ENCODE data around the gene DGKD.

DGKD gene

GRCh38 chr2:233400341-233400740 is 46.0 kb downstream of the DGKD start:
- peaks cover 74% of the 10 kb centered on the region for H3K4me1 Mint-ChIP-seq
- no peaks in the 10 kb centered on the region for H3K27me3 Mint-ChIP-seq
- peaks cover 34% of the 10 kb centered on the region for H3K36me3 Mint-ChIP-seq (ENCODE audit: low read depth)
- peak overlapping the region; percentile 92 for H3K27ac Mint-ChIP-seq
- no peak for DNase-seq
- peak overlapping the region; percentile 58 for H3K4me3 Mint-ChIP-seq
- no peaks in the 10 kb centered on the region for H3K9me3 Mint-ChIP-seq
- no peak for ATAC-seq

- no peaks in the 10 kb centered on the region for H3K27me3 Mint-ChIP-seq
- no peaks in the 10 kb centered on the region for H3K9me3 Mint-ChIP-seq
- peaks cover 32% of the 10 kb centered on the region for H3K36me3 Mint-ChIP-seq (ENCODE audit: low read depth)
- peaks cover 70% of the 10 kb centered on the region for H3K4me1 Mint-ChIP-seq
- H3K27ac Mint-ChIP-seq = peak overlapping the region; percentile 92
- peak overlapping the region; percentile 49 for H3K4me3 Mint-ChIP-seq
- ATAC-seq (peak; percentile 25), DNase-seq (no peak)
Measured at GRCh38 chr2:233400961-233401360, 46.7 kb downstream of the DGKD start.

GRCh38 chr2:233402346-233402745 is 48.1 kb downstream of the DGKD start:
- peak; percentile 43 for ATAC-seq
- peaks cover 38% of the 10 kb centered on the region for H3K36me3 Mint-ChIP-seq (ENCODE audit: low read depth)
- H3K9me3 Mint-ChIP-seq = no peaks in the 10 kb centered on the region
- DNase-seq = no peak
- no peak overlapping the region for H3K4me3 Mint-ChIP-seq
- no peaks in the 10 kb centered on the region for H3K27me3 Mint-ChIP-seq
- H3K27ac Mint-ChIP-seq = peak overlapping the region; percentile 47
- peaks cover 73% of the 10 kb centered on the region for H3K4me1 Mint-ChIP-seq

- H3K4me3 Mint-ChIP-seq = no peak overlapping the region
- no peak for ATAC-seq
- no peaks in the 10 kb centered on the region for H3K9me3 Mint-ChIP-seq
- DNase-seq = no peak
- H3K27me3 Mint-ChIP-seq = no peaks in the 10 kb centered on the region
- H3K27ac Mint-ChIP-seq = peak overlapping the region; percentile 47
- H3K4me1 Mint-ChIP-seq = peaks cover 74% of the 10 kb centered on the region
- H3K36me3 Mint-ChIP-seq (ENCODE audit: low read depth) = peaks cover 38% of the 10 kb centered on the region
Measured at GRCh38 chr2:233402789-233403188, 48.5 kb downstream of the DGKD start.

GRCh38 chr2:233404222-233404621 is 49.9 kb downstream of the DGKD start:
- H3K4me1 Mint-ChIP-seq = peaks cover 78% of the 10 kb centered on the region
- H3K36me3 Mint-ChIP-seq (ENCODE audit: low read depth) = peaks cover 40% of the 10 kb centered on the region
- H3K9me3 Mint-ChIP-seq = no peaks in the 10 kb centered on the region
- H3K4me3 Mint-ChIP-seq = no peak overlapping the region
- H3K27me3 Mint-ChIP-seq = no peaks in the 10 kb centered on the region
- peak; percentile 56 for ATAC-seq
- peak overlapping the region; percentile 50 for H3K27ac Mint-ChIP-seq
- DNase-seq = peak; percentile 62

GRCh38 chr2:233406865-233407264 is 52.6 kb downstream of the DGKD start:
- ATAC-seq = no peak
- H3K9me3 Mint-ChIP-seq = peaks cover 14% of the 10 kb centered on the region
- H3K36me3 Mint-ChIP-seq (ENCODE audit: low read depth) = peaks cover 51% of the 10 kb centered on the region
- H3K27me3 Mint-ChIP-seq = no peaks in the 10 kb centered on the region
- DNase-seq = no peak
- peaks cover 78% of the 10 kb centered on the region for H3K4me1 Mint-ChIP-seq
- no peak overlapping the region for H3K27ac Mint-ChIP-seq
- H3K4me3 Mint-ChIP-seq = no peak overlapping the region

- Mint-ChIP-seq H3K36me3 (ENCODE audit: low read depth) (peaks cover 57% of the 10 kb centered on the region), H3K27ac (peak overlapping the region; percentile 3)
Measured at GRCh38 chr2:233407771-233408181, 53.5 kb downstream of the DGKD start.

GRCh38 chr2:233408366-233409285 is 54.3 kb downstream of the DGKD start:
- Mint-ChIP-seq H3K36me3 (ENCODE audit: low read depth) (peaks cover 62% of the 10 kb centered on the region), H3K27ac (peak overlapping the region; percentile 68), H3K9me3 (peaks cover 25% of the 10 kb centered on the region), H3K4me1 (peaks cover 77% of the 10 kb centered on the region), H3K4me3 (peak overlapping the region; percentile 25), H3K27me3 (no peaks in the 10 kb centered on the region)
- ATAC-seq = no peak
- DNase-seq = no peak

More at GRCh38 chr2:233407771-233408181, 53.5 kb downstream of the DGKD start:
- ATAC-seq = no peak
- no peaks in the 10 kb centered on the region for H3K27me3 Mint-ChIP-seq
- H3K4me3 Mint-ChIP-seq = no peak overlapping the region
- H3K4me1 Mint-ChIP-seq = peaks cover 72% of the 10 kb centered on the region
- peaks cover 22% of the 10 kb centered on the region for H3K9me3 Mint-ChIP-seq
- no peak for DNase-seq

GRCh38 chr2:233409286-233409991 is 55.1 kb downstream of the DGKD start:
- peak; percentile 62 for ATAC-seq
- H3K27ac Mint-ChIP-seq = peak overlapping the region; percentile 50
- peaks cover 25% of the 10 kb centered on the region for H3K9me3 Mint-ChIP-seq
- no peaks in the 10 kb centered on the region for H3K27me3 Mint-ChIP-seq
- H3K4me1 Mint-ChIP-seq = peaks cover 80% of the 10 kb centered on the region
- H3K36me3 Mint-ChIP-seq (ENCODE audit: low read depth) = peaks cover 68% of the 10 kb centered on the region
- DNase-seq = no peak
- H3K4me3 Mint-ChIP-seq = peak overlapping the region; percentile 25

- peak overlapping the region; percentile 15 for H3K4me3 Mint-ChIP-seq
- no peaks in the 10 kb centered on the region for H3K27me3 Mint-ChIP-seq
- ATAC-seq (no peak), DNase-seq (no peak)
- peaks cover 25% of the 10 kb centered on the region for H3K9me3 Mint-ChIP-seq
- peaks cover 82% of the 10 kb centered on the region for H3K4me1 Mint-ChIP-seq
- peaks cover 71% of the 10 kb centered on the region for H3K36me3 Mint-ChIP-seq (ENCODE audit: low read depth)
- H3K27ac Mint-ChIP-seq = peak overlapping the region; percentile 50
Measured at GRCh38 chr2:233410196-233410760, 56.0 kb downstream of the DGKD start.

GRCh38 chr2:233411162-233411561 is 56.9 kb downstream of the DGKD start:
- Mint-ChIP-seq H3K9me3 (peaks cover 25% of the 10 kb centered on the region), H3K4me1 (peaks cover 89% of the 10 kb centered on the region), H3K36me3 (ENCODE audit: low read depth) (peaks cover 75% of the 10 kb centered on the region), H3K27me3 (no peaks in the 10 kb centered on the region), H3K27ac (peak overlapping the region; percentile 6), H3K4me3 (no peak overlapping the region)
- DNase-seq = no peak
- no peak for ATAC-seq

- Mint-ChIP-seq H3K4me1 (peaks cover 92% of the 10 kb centered on the region), H3K27ac (no peak overlapping the region), H3K9me3 (peaks cover 25% of the 10 kb centered on the region), H3K36me3 (ENCODE audit: low read depth) (peaks cover 73% of the 10 kb centered on the region), H3K4me3 (no peak overlapping the region), H3K27me3 (no peaks in the 10 kb centered on the region)
- no peak for DNase-seq
- ATAC-seq = no peak
Measured at GRCh38 chr2:233412405-233412804, 58.1 kb downstream of the DGKD start.

- H3K9me3 Mint-ChIP-seq = peaks cover 25% of the 10 kb centered on the region
- H3K36me3 Mint-ChIP-seq (ENCODE audit: low read depth) = peaks cover 72% of the 10 kb centered on the region
- ATAC-seq (no peak), DNase-seq (no peak)
- H3K27ac Mint-ChIP-seq = peak overlapping the region; percentile 95
- peaks cover 94% of the 10 kb centered on the region for H3K4me1 Mint-ChIP-seq
- H3K4me3 Mint-ChIP-seq = no peak overlapping the region
- no peaks in the 10 kb centered on the region for H3K27me3 Mint-ChIP-seq
Measured at GRCh38 chr2:233413046-233413445, 58.8 kb downstream of the DGKD start.

- ATAC-seq = peak; percentile 71
- Mint-ChIP-seq H3K27me3 (no peaks in the 10 kb centered on the region), H3K36me3 (ENCODE audit: low read depth) (peaks cover 68% of the 10 kb centered on the region), H3K4me1 (peaks cover 94% of the 10 kb centered on the region), H3K4me3 (peak overlapping the region; percentile 32), H3K27ac (peak overlapping the region; percentile 95), H3K9me3 (peaks cover 25% of the 10 kb centered on the region)
- DNase-seq = peak; percentile 77
Measured at GRCh38 chr2:233413559-233414272, 59.4 kb downstream of the DGKD start.
